Uterus (tissue), 2 donors: ENCODE data around the gene NR1D2.
"Not testable (repeated sequence)": the region's sequence is repeated elsewhere in the genome, so short reads cannot be mapped to it uniquely, and the experiment has no call there.

Experiments
- CTCF ChIP-seq, 4 experiments: fragments of 200-600 bp in 2 of 4; fragments of 450-650 bp in 2 of 4; sonication (generic) in 2 of 4; IDR thresholded peaks; one replicate each; pipeline ENCODE4 v1.5.1; 2016 to 2019; ENCODE audit warnings: antibody characterized with exemption in 4 of 4, mild to moderate bottlenecking in 2 of 4, moderate library complexity in 1 of 4
- POLR2A ChIP-seq, 2 donors: fragments of 450-650 bp; IDR thresholded peaks; one replicate each; pipeline ENCODE4 v1.6.1; 2016; ENCODE audit warnings: antibody characterized with exemption in 2 of 2, mild to moderate bottlenecking in 1 of 2, moderate library complexity in 1 of 2

GRCh38 chr3:23917679-23918303 lies 27.3 kb upstream of the NR1D2 start:
- not testable (repeated sequence) for TF ChIP-seq CTCF, POLR2A (IDR thresholded peaks at IDR 0.05)
